WTC11 (cell line): ENCODE data around the gene PSKH1. TPM values are rescaled to one million over a fixed set of nuclear protein-coding genes. Genes with fewer than 3 reads are reported as not detected.

Experiments used
- ATAC-seq: fragments of 200-7000 bp; cut with Tn5 transposase; 2 replicates; pipeline ENCODE4 v1.10.0; 2021; ENCODE audit warnings: mild to moderate bottlenecking, moderate library complexity
- CTCF ChIA-PET: fragments of 300-600 bp; sonication (Branson Sonifier 250); formaldehyde crosslinking; loops from one replicate; lab custom pipeline; 2021; ENCODE audit warnings: antibody characterized with exemption; lab: Charles Lee
- POLR2A ChIA-PET: fragments of 350-600 bp; sonication (Branson Sonifier 250); formaldehyde crosslinking; loops from one replicate; lab custom pipeline; 2021; ENCODE audit warnings: antibody characterized with exemption; lab: Charles Lee
- DNase-seq: peaks from one replicate; pipeline ENCODE4 v3.0.0; 2021; ENCODE audit warnings: low spot score
- H3K27ac Mint-ChIP-seq: 2 replicates; pipeline ENCODE4 v1.8.0; 2021; ENCODE audit warnings: mixed read lengths
- H3K27me3 Mint-ChIP-seq: 2 replicates; pipeline ENCODE4 v1.8.0; 2021; ENCODE audit warnings: low read depth, mild to moderate bottlenecking, moderate library complexity, mixed read lengths
- H3K36me3 Mint-ChIP-seq: 2 replicates; pipeline ENCODE4 v1.8.0; 2021; ENCODE audit warnings: mixed read lengths
- H3K4me1 Mint-ChIP-seq: 2 replicates; pipeline ENCODE4 v1.8.0; 2022; ENCODE audit warnings: mixed read lengths
- H3K4me3 Mint-ChIP-seq: 2 replicates; pipeline ENCODE4 v1.8.0; 2021; ENCODE audit warnings: mild to moderate bottlenecking, moderate library complexity, mixed read lengths
- H3K9me3 Mint-ChIP-seq: 2 replicates; pipeline ENCODE4 v1.8.0; 2021; ENCODE audit warnings: mixed read lengths
- JAZF1 ChIP-seq: fragments of 250-450 bp; sonication (Bioruptor Pico); IDR thresholded peaks from 2 replicates; pipeline ENCODE4 v1.9.0; 2021; ENCODE audit warnings: moderate library complexity, mild to moderate bottlenecking, inconsistent platforms
- TCF7 ChIP-seq: sonication (generic); formaldehyde crosslinking; IDR thresholded peaks from 2 replicates; pipeline ENCODE4 v1.8.0; 2022; ENCODE audit warnings: mild to moderate bottlenecking, low read depth, missing genetic modification reagents, moderate library complexity
- TP53 ChIP-seq: sonication (generic); formaldehyde crosslinking; IDR thresholded peaks from 2 replicates; pipeline ENCODE4 v1.8.1; 2023; ENCODE audit warnings: mild to moderate bottlenecking, missing genetic modification reagents
- ZNF138 ChIP-seq: sonication (generic); formaldehyde crosslinking; conservative IDR thresholded peaks from 2 replicates; pipeline ENCODE4 v1.8.1; 2022; ENCODE audit warnings: mild to moderate bottlenecking, moderate library complexity, missing genetic modification reagents
- ZNF396 ChIP-seq: fragments of 250-450 bp; sonication (Bioruptor Pico); IDR thresholded peaks from 2 replicates; pipeline ENCODE4 v1.8.0; 2021; ENCODE audit warnings: mild to moderate bottlenecking, moderate library complexity, borderline replicate concordance
- total RNA-seq: library from RNA; stranded (reverse); gene quantifications from 3 replicates; pipeline ENCODE4 v1.2.3, GENCODE V29; 2021
- TF ChIP-seq, protein P1 (sequence below): sonication (generic); formaldehyde crosslinking; IDR thresholded peaks from 2 replicates; pipeline ENCODE4 v1.8.1; 2023; ENCODE audit warnings: mild to moderate bottlenecking, missing genetic modification reagents
- TF ChIP-seq, protein P2 (sequence below): fragments of 250-450 bp; sonication (Bioruptor Pico); IDR thresholded peaks from 2 replicates; pipeline ENCODE4 v2.1.2; 2022; ENCODE audit warnings: mild to moderate bottlenecking, moderate library complexity
- TF ChIP-seq, protein P3 (sequence below): sonication (generic); formaldehyde crosslinking; IDR thresholded peaks from 2 replicates; pipeline ENCODE4 v1.8.0; 2023; ENCODE audit warnings: missing genetic modification reagents, mild to moderate bottlenecking, borderline replicate concordance
- TF ChIP-seq, protein P4 (sequence below): sonication (generic); formaldehyde crosslinking; IDR thresholded peaks from 2 replicates; pipeline ENCODE4 v1.8.0; 2022; ENCODE audit warnings: mild to moderate bottlenecking, missing genetic modification reagents
- TF ChIP-seq, protein P5 (sequence below): fragments of 250-450 bp; sonication (Bioruptor Pico); IDR thresholded peaks from 2 replicates; pipeline ENCODE4 v1.8.0; 2021; ENCODE audit warnings: mild to moderate bottlenecking
- TF ChIP-seq, protein P6 (sequence below): sonication (generic); formaldehyde crosslinking; IDR thresholded peaks from 2 replicates; pipeline ENCODE4 v1.8.1; 2022; ENCODE audit warnings: missing genetic modification reagents, borderline replicate concordance
- TF ChIP-seq, protein P7 (sequence below): fragments of 250-450 bp; sonication (Bioruptor Pico); IDR thresholded peaks from 2 replicates; pipeline ENCODE4 v1.9.0; 2021; ENCODE audit warnings: mild to moderate bottlenecking
- TF ChIP-seq, protein P8 (sequence below): fragments of 250-450 bp; sonication (Bioruptor Pico); IDR thresholded peaks from 2 replicates; pipeline ENCODE4 v1.9.0; 2021; ENCODE audit warnings: mild to moderate bottlenecking, borderline replicate concordance
- TF ChIP-seq, protein P9 (sequence below): sonication (generic); formaldehyde crosslinking; IDR thresholded peaks from 2 replicates; pipeline ENCODE4 v1.8.0; 2022; ENCODE audit warnings: mild to moderate bottlenecking, missing genetic modification reagents

PSKH1 gene
- total RNA-seq, 1 experiment from 2014 or later = 32.6 TPM

DNA sequence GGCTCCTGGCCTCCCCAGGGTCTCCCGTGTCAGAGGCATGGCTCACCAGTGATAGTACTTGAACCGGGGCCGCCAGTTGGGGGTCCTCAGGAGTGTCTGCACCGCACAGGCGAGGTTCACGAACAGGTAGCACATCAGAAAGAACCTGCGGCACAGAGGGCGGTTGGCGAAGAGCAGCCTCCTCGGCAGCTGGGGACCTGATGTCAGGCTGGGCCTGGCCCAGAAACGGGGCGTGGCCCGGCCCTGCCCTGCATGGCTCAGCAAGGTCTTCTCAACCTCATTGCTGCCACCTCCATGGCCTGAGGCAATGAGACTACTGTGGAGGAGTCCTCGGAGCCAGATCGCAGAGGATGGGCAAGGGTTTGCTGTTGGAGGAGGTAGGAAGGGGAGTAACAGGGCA is 55.0 kb downstream of the PSKH1 start:
- Mint-ChIP-seq H3K27me3 (no peaks in the 10 kb centered on the region), H3K27ac (no peak overlapping the region), H3K9me3 (no peaks in the 10 kb centered on the region), H3K4me1 (no peaks in the 10 kb centered on the region), H3K36me3 (peaks cover 33% of the 10 kb centered on the region), H3K4me3 (no peak overlapping the region)
- no peak for DNase-seq
- ChIA-PET POLR2A (interaction anchor here (0.5 kb wide), 1 partner anchor 25 kb away, joined by 3 read pairs; no protein-coding TSS in a partner anchor), CTCF (no interaction called here)
- no peak for ATAC-seq
- TF ChIP-seq, protein P1, sequence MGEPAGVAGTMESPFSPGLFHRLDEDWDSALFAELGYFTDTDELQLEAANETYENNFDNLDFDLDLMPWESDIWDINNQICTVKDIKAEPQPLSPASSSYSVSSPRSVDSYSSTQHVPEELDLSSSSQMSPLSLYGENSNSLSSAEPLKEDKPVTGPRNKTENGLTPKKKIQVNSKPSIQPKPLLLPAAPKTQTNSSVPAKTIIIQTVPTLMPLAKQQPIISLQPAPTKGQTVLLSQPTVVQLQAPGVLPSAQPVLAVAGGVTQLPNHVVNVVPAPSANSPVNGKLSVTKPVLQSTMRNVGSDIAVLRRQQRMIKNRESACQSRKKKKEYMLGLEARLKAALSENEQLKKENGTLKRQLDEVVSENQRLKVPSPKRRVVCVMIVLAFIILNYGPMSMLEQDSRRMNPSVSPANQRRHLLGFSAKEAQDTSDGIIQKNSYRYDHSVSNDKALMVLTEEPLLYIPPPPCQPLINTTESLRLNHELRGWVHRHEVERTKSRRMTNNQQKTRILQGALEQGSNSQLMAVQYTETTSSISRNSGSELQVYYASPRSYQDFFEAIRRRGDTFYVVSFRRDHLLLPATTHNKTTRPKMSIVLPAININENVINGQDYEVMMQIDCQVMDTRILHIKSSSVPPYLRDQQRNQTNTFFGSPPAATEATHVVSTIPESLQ = no peak
- TF ChIP-seq, protein P2, sequence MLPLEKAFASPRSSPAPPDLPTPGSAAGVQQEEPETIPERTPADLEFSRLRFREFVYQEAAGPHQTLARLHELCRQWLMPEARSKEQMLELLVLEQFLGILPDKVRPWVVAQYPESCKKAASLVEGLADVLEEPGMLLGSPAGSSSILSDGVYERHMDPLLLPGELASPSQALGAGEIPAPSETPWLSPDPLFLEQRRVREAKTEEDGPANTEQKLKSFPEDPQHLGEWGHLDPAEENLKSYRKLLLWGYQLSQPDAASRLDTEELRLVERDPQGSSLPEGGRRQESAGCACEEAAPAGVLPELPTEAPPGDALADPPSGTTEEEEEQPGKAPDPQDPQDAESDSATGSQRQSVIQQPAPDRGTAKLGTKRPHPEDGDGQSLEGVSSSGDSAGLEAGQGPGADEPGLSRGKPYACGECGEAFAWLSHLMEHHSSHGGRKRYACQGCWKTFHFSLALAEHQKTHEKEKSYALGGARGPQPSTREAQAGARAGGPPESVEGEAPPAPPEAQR (CRISPR knock-in tag) = no peak
- TF ChIP-seq, protein P3, sequence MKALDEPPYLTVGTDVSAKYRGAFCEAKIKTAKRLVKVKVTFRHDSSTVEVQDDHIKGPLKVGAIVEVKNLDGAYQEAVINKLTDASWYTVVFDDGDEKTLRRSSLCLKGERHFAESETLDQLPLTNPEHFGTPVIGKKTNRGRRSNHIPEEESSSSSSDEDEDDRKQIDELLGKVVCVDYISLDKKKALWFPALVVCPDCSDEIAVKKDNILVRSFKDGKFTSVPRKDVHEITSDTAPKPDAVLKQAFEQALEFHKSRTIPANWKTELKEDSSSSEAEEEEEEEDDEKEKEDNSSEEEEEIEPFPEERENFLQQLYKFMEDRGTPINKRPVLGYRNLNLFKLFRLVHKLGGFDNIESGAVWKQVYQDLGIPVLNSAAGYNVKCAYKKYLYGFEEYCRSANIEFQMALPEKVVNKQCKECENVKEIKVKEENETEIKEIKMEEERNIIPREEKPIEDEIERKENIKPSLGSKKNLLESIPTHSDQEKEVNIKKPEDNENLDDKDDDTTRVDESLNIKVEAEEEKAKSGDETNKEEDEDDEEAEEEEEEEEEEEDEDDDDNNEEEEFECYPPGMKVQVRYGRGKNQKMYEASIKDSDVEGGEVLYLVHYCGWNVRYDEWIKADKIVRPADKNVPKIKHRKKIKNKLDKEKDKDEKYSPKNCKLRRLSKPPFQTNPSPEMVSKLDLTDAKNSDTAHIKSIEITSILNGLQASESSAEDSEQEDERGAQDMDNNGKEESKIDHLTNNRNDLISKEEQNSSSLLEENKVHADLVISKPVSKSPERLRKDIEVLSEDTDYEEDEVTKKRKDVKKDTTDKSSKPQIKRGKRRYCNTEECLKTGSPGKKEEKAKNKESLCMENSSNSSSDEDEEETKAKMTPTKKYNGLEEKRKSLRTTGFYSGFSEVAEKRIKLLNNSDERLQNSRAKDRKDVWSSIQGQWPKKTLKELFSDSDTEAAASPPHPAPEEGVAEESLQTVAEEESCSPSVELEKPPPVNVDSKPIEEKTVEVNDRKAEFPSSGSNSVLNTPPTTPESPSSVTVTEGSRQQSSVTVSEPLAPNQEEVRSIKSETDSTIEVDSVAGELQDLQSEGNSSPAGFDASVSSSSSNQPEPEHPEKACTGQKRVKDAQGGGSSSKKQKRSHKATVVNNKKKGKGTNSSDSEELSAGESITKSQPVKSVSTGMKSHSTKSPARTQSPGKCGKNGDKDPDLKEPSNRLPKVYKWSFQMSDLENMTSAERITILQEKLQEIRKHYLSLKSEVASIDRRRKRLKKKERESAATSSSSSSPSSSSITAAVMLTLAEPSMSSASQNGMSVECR (CRISPR knock-in tag) = no peak
- TF ChIP-seq JAZF1 (CRISPR knock-in tag) (no peak), TP53 (CRISPR knock-in tag) (no peak), ZNF138 (CRISPR knock-in tag) (no peak), TCF7 (CRISPR knock-in tag) (no peak), ZNF396 (CRISPR knock-in tag) (no peak)
- TF ChIP-seq, protein P4, sequence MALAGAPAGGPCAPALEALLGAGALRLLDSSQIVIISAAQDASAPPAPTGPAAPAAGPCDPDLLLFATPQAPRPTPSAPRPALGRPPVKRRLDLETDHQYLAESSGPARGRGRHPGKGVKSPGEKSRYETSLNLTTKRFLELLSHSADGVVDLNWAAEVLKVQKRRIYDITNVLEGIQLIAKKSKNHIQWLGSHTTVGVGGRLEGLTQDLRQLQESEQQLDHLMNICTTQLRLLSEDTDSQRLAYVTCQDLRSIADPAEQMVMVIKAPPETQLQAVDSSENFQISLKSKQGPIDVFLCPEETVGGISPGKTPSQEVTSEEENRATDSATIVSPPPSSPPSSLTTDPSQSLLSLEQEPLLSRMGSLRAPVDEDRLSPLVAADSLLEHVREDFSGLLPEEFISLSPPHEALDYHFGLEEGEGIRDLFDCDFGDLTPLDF (CRISPR knock-in tag) = no peak
- TF ChIP-seq, protein P5, sequence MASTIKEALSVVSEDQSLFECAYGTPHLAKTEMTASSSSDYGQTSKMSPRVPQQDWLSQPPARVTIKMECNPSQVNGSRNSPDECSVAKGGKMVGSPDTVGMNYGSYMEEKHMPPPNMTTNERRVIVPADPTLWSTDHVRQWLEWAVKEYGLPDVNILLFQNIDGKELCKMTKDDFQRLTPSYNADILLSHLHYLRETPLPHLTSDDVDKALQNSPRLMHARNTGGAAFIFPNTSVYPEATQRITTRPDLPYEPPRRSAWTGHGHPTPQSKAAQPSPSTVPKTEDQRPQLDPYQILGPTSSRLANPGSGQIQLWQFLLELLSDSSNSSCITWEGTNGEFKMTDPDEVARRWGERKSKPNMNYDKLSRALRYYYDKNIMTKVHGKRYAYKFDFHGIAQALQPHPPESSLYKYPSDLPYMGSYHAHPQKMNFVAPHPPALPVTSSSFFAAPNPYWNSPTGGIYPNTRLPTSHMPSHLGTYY (CRISPR knock-in tag) = no peak
- TF ChIP-seq, protein P6, sequence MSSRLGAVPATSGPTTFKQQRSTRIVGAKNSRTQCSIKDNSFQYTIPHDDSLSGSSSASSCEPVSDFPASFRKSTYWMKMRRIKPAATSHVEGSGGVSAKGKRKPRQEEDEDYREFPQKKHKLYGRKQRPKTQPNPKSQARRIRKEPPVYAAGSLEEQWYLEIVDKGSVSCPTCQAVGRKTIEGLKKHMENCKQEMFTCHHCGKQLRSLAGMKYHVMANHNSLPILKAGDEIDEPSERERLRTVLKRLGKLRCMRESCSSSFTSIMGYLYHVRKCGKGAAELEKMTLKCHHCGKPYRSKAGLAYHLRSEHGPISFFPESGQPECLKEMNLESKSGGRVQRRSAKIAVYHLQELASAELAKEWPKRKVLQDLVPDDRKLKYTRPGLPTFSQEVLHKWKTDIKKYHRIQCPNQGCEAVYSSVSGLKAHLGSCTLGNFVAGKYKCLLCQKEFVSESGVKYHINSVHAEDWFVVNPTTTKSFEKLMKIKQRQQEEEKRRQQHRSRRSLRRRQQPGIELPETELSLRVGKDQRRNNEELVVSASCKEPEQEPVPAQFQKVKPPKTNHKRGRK (CRISPR knock-in tag) = no peak
- TF ChIP-seq, protein P7, sequence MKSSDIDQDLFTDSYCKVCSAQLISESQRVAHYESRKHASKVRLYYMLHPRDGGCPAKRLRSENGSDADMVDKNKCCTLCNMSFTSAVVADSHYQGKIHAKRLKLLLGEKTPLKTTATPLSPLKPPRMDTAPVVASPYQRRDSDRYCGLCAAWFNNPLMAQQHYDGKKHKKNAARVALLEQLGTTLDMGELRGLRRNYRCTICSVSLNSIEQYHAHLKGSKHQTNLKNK (CRISPR knock-in tag) = no peak
- TF ChIP-seq, protein P8, sequence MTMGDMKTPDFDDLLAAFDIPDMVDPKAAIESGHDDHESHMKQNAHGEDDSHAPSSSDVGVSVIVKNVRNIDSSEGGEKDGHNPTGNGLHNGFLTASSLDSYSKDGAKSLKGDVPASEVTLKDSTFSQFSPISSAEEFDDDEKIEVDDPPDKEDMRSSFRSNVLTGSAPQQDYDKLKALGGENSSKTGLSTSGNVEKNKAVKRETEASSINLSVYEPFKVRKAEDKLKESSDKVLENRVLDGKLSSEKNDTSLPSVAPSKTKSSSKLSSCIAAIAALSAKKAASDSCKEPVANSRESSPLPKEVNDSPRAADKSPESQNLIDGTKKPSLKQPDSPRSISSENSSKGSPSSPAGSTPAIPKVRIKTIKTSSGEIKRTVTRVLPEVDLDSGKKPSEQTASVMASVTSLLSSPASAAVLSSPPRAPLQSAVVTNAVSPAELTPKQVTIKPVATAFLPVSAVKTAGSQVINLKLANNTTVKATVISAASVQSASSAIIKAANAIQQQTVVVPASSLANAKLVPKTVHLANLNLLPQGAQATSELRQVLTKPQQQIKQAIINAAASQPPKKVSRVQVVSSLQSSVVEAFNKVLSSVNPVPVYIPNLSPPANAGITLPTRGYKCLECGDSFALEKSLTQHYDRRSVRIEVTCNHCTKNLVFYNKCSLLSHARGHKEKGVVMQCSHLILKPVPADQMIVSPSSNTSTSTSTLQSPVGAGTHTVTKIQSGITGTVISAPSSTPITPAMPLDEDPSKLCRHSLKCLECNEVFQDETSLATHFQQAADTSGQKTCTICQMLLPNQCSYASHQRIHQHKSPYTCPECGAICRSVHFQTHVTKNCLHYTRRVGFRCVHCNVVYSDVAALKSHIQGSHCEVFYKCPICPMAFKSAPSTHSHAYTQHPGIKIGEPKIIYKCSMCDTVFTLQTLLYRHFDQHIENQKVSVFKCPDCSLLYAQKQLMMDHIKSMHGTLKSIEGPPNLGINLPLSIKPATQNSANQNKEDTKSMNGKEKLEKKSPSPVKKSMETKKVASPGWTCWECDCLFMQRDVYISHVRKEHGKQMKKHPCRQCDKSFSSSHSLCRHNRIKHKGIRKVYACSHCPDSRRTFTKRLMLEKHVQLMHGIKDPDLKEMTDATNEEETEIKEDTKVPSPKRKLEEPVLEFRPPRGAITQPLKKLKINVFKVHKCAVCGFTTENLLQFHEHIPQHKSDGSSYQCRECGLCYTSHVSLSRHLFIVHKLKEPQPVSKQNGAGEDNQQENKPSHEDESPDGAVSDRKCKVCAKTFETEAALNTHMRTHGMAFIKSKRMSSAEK (CRISPR knock-in tag) = no peak
- TF ChIP-seq, protein P9, sequence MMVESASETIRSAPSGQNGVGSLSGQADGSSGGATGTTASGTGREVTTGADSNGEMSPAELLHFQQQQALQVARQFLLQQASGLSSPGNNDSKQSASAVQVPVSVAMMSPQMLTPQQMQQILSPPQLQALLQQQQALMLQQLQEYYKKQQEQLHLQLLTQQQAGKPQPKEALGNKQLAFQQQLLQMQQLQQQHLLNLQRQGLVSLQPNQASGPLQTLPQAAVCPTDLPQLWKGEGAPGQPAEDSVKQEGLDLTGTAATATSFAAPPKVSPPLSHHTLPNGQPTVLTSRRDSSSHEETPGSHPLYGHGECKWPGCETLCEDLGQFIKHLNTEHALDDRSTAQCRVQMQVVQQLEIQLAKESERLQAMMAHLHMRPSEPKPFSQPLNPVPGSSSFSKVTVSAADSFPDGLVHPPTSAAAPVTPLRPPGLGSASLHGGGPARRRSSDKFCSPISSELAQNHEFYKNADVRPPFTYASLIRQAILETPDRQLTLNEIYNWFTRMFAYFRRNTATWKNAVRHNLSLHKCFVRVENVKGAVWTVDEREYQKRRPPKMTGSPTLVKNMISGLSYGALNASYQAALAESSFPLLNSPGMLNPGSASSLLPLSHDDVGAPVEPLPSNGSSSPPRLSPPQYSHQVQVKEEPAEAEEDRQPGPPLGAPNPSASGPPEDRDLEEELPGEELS (CRISPR knock-in tag) = no peak
